HEK293 (cell line): ENCODE measurements around the gene BRAT1.
A peak's percentile ranks its signal among the peaks of the same experiment; 100 is the strongest.

Experiments used
- BCL6B ChIP-seq: fragments of 450-650 bp; formaldehyde crosslinking; IDR thresholded peaks from 2 replicates; pipeline ENCODE4 v1.5.1; 2017; ENCODE audit warnings: missing biosample characterization, missing genetic modification characterization
- EGR2 ChIP-seq: fragments of 450-650 bp; formaldehyde crosslinking; IDR thresholded peaks from 2 replicates; pipeline ENCODE4 v1.5.1; 2016; ENCODE audit warnings: low read depth, missing biosample characterization, missing genetic modification characterization
- IKZF3 ChIP-seq: fragments of 450-650 bp; IDR thresholded peaks from 2 replicates; pipeline ENCODE4 v1.5.0; 2018; ENCODE audit warnings: missing biosample characterization, mild to moderate bottlenecking, missing genetic modification characterization, moderate library complexity
- KLF1 ChIP-seq: fragments of 450-650 bp; formaldehyde crosslinking; IDR thresholded peaks from 2 replicates; pipeline ENCODE4 v1.5.1; 2016; ENCODE audit warnings: missing biosample characterization, missing genetic modification characterization
- KLF10 ChIP-seq: fragments of 450-650 bp; IDR thresholded peaks from 2 replicates; pipeline ENCODE4 v1.5.1; 2018; ENCODE audit warnings: missing biosample characterization, mild to moderate bottlenecking, missing genetic modification characterization
- MEIS1 ChIP-seq: sonication (generic); formaldehyde crosslinking; IDR thresholded peaks from 2 replicates; pipeline ENCODE4 v1.8.1; 2022; ENCODE audit warnings: missing genetic modification reagents, mild to moderate bottlenecking, borderline replicate concordance
- MZF1 ChIP-seq: fragments of 450-650 bp; formaldehyde crosslinking; IDR thresholded peaks from 2 replicates; pipeline ENCODE4 v1.5.1; 2017; ENCODE audit warnings: missing biosample characterization, missing genetic modification characterization, borderline replicate concordance
- SCRT1 ChIP-seq: fragments of 450-650 bp; formaldehyde crosslinking; IDR thresholded peaks from 2 replicates; pipeline ENCODE4 v1.5.1; 2016; ENCODE audit warnings: missing biosample characterization, missing genetic modification characterization, borderline replicate concordance
- ZEB2 ChIP-seq: fragments of 450-650 bp; formaldehyde crosslinking; IDR thresholded peaks from 2 replicates; pipeline ENCODE4 v1.5.1; 2016; ENCODE audit warnings: missing biosample characterization, missing genetic modification characterization
- ZFHX2 ChIP-seq: fragments of 450-650 bp; formaldehyde crosslinking; conservative IDR thresholded peaks from 2 replicates; pipeline ENCODE4 v1.5.1; 2016; ENCODE audit warnings: missing biosample characterization, missing genetic modification characterization
- ZNF121 ChIP-seq: fragments of 450-650 bp; formaldehyde crosslinking; IDR thresholded peaks from 2 replicates; pipeline ENCODE4 v1.5.1; 2016; ENCODE audit warnings: missing biosample characterization, missing genetic modification characterization
- ZNF146 ChIP-seq: fragments of 450-650 bp; formaldehyde crosslinking; IDR thresholded peaks from 2 replicates; pipeline ENCODE4 v1.5.1; 2016; ENCODE audit warnings: missing biosample characterization, missing genetic modification characterization
- ZNF248 ChIP-seq: fragments of 450-650 bp; formaldehyde crosslinking; IDR thresholded peaks from 2 replicates; pipeline ENCODE4 v1.5.1; 2017; ENCODE audit warnings: missing biosample characterization, missing genetic modification characterization
- ZNF311 ChIP-seq: fragments of 450-650 bp; formaldehyde crosslinking; IDR thresholded peaks from 2 replicates; pipeline ENCODE4 v1.5.1; 2017; ENCODE audit warnings: missing biosample characterization, missing genetic modification characterization, borderline replicate concordance
- ZNF488 ChIP-seq: fragments of 450-650 bp; formaldehyde crosslinking; IDR thresholded peaks from 2 replicates; pipeline ENCODE4 v1.5.1; 2016; ENCODE audit warnings: missing biosample characterization, missing genetic modification characterization
- ZNF510 ChIP-seq: fragments of 450-650 bp; formaldehyde crosslinking; IDR thresholded peaks from 2 replicates; pipeline ENCODE4 v1.5.1; 2018; ENCODE audit warnings: mild to moderate bottlenecking, missing genetic modification characterization, missing biosample characterization; ENCODE audit not compliant: insufficient replicate concordance
- ZNF514 ChIP-seq: fragments of 450-650 bp; formaldehyde crosslinking; IDR thresholded peaks from 2 replicates; pipeline ENCODE4 v1.5.1; 2016; ENCODE audit warnings: missing biosample characterization, missing genetic modification characterization
- ZNF580 ChIP-seq: fragments of 450-650 bp; formaldehyde crosslinking; IDR thresholded peaks from 2 replicates; pipeline ENCODE4 v1.5.1; 2016; ENCODE audit warnings: missing biosample characterization, missing genetic modification characterization
- ZNF626 ChIP-seq: fragments of 450-650 bp; sonication (Bioruptor Pico); formaldehyde crosslinking; IDR thresholded peaks from 2 replicates; pipeline ENCODE4 v1.5.1; 2018; ENCODE audit warnings: missing biosample characterization, missing genetic modification characterization, inconsistent platforms
- ZNF76 ChIP-seq: fragments of 450-650 bp; formaldehyde crosslinking; IDR thresholded peaks from 2 replicates; pipeline ENCODE4; 2016; ENCODE audit warnings: low read depth, missing biosample characterization, missing genetic modification characterization, borderline replicate concordance
- ZNF777 ChIP-seq: fragments of 450-650 bp; formaldehyde crosslinking; IDR thresholded peaks from 2 replicates; pipeline ENCODE4 v1.5.1; 2017; ENCODE audit warnings: missing biosample characterization, missing genetic modification characterization, borderline replicate concordance
- ZSCAN23 ChIP-seq: fragments of 450-650 bp; formaldehyde crosslinking; IDR thresholded peaks from 2 replicates; pipeline ENCODE4 v1.5.1; 2016; ENCODE audit warnings: missing biosample characterization, missing genetic modification characterization
- ZSCAN5A ChIP-seq: fragments of 450-650 bp; formaldehyde crosslinking; IDR thresholded peaks from 2 replicates; pipeline ENCODE4 v1.5.1; 2016; ENCODE audit warnings: missing biosample characterization, missing genetic modification characterization
- TF ChIP-seq, protein P1 (sequence below): fragments of 450-650 bp; formaldehyde crosslinking; conservative IDR thresholded peaks from 2 replicates; pipeline ENCODE4 v1.5.1; 2016; ENCODE audit warnings: low read depth, missing biosample characterization, missing genetic modification characterization
- TF ChIP-seq, protein P2 (sequence below): fragments of 450-650 bp; formaldehyde crosslinking; IDR thresholded peaks from 2 replicates; pipeline ENCODE4 v1.5.1; 2016; ENCODE audit warnings: missing biosample characterization, missing genetic modification characterization
- TF ChIP-seq, protein P3 (sequence below): fragments of 450-650 bp; formaldehyde crosslinking; IDR thresholded peaks from 2 replicates; pipeline ENCODE4 v1.5.1; 2017; ENCODE audit warnings: missing biosample characterization, missing genetic modification characterization

BRAT1 gene

DNA sequence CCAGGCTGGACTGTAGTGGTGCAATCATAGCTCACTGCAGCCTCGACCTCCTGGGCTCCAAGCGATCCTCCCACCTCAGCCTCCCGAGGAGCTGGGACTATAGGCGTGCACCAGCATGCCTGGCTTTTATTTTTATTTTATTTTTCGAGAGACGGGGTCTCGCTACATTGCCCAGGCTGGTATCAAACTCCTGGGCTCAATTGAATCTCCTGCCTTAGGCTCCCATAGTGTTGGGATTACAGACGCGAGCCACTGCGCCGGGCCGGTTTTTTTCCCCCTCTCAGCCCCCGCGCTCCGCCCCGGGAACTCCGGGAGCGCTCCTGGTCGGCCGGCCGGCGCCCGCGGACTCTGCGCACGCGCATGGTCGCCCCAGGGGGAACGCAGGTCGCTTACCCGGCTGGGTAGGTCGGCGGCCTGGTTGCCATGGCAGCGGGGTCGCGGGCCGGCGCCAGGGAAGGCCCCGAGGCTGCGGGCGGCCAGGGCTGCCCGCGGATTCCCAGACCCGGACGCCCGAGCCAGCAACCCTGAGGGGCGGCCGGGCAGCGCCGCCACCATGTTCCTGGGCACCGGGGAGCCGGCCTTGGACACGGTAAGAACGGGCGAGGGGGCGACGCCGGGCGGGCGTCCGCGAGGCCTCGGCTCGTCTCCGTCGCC, 3.4 kb upstream of the BRAT1 start, which contains the start of gene IQCE (continued):
- TF ChIP-seq, protein P1, sequence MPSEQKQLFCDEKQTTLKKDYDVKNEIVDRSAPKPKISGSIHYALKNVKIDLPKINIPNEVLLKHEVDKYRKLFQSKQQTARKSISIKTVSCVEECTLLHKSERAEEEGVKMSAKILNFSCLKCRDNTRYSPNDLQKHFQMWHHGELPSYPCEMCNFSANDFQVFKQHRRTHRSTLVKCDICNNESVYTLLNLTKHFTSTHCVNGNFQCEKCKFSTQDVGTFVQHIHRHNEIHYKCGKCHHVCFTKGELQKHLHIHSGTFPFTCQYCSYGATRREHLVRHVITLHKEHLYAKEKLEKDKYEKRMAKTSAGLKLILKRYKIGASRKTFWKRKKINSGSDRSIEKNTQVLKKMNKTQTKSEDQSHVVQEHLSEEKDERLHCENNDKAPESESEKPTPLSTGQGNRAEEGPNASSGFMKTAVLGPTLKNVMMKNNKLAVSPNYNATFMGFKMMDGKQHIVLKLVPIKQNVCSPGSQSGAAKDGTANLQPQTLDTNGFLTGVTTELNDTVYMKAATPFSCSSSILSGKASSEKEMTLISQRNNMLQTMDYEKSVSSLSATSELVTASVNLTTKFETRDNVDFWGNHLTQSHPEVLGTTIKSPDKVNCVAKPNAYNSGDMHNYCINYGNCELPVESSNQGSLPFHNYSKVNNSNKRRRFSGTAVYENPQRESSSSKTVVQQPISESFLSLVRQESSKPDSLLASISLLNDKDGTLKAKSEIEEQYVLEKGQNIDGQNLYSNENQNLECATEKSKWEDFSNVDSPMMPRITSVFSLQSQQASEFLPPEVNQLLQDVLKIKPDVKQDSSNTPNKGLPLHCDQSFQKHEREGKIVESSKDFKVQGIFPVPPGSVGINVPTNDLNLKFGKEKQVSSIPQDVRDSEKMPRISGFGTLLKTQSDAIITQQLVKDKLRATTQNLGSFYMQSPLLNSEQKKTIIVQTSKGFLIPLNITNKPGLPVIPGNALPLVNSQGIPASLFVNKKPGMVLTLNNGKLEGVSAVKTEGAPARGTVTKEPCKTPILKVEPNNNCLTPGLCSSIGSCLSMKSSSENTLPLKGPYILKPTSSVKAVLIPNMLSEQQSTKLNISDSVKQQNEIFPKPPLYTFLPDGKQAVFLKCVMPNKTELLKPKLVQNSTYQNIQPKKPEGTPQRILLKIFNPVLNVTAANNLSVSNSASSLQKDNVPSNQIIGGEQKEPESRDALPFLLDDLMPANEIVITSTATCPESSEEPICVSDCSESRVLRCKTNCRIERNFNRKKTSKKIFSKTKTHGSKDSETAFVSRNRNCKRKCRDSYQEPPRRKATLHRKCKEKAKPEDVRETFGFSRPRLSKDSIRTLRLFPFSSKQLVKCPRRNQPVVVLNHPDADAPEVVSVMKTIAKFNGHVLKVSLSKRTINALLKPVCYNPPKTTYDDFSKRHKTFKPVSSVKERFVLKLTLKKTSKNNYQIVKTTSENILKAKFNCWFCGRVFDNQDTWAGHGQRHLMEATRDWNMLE (tag by site-specific recombination): no peak
- no peak for TF ChIP-seq ZNF146 (tag by site-specific recombination)
- TF ChIP-seq ZEB2: peak; percentile 56; the same call in 1 of the 2 replicates
- no peak for TF ChIP-seq ZSCAN23 (tag by site-specific recombination)
- peak; percentile 100 for TF ChIP-seq ZNF121
- no peak for TF ChIP-seq ZNF488 (tag by site-specific recombination)
- 0 out of 2 replicates have a peak, but pooled peaks have one; percentile 33 for TF ChIP-seq KLF10 (tag by site-specific recombination)
- no peak for TF ChIP-seq KLF1
- TF ChIP-seq ZFHX2 (tag by site-specific recombination): peak; percentile 34; the same call in 1 of the 2 replicates
- TF ChIP-seq, protein P2, sequence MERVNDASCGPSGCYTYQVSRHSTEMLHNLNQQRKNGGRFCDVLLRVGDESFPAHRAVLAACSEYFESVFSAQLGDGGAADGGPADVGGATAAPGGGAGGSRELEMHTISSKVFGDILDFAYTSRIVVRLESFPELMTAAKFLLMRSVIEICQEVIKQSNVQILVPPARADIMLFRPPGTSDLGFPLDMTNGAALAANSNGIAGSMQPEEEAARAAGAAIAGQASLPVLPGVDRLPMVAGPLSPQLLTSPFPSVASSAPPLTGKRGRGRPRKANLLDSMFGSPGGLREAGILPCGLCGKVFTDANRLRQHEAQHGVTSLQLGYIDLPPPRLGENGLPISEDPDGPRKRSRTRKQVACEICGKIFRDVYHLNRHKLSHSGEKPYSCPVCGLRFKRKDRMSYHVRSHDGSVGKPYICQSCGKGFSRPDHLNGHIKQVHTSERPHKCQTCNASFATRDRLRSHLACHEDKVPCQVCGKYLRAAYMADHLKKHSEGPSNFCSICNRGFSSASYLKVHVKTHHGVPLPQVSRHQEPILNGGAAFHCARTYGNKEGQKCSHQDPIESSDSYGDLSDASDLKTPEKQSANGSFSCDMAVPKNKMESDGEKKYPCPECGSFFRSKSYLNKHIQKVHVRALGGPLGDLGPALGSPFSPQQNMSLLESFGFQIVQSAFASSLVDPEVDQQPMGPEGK (tag by site-specific recombination): peak; percentile 79
- TF ChIP-seq BCL6B (tag by site-specific recombination): no peak
- 0 out of 2 replicates have a peak, but pooled peaks have one; percentile 15 for TF ChIP-seq IKZF3 (tag by site-specific recombination)
- no peak for TF ChIP-seq ZNF248 (tag by site-specific recombination)
- no peak for TF ChIP-seq ZNF76 (tag by site-specific recombination)
- no peak for TF ChIP-seq ZNF510 (tag by site-specific recombination)
- TF ChIP-seq ZNF777 (tag by site-specific recombination): no peak
- peak; percentile 80; the same call in 1 of the 2 replicates for TF ChIP-seq ZNF580
- TF ChIP-seq SCRT1 (tag by site-specific recombination): no peak
- no peak for TF ChIP-seq ZNF626 (tag by site-specific recombination)
- TF ChIP-seq, protein P3, sequence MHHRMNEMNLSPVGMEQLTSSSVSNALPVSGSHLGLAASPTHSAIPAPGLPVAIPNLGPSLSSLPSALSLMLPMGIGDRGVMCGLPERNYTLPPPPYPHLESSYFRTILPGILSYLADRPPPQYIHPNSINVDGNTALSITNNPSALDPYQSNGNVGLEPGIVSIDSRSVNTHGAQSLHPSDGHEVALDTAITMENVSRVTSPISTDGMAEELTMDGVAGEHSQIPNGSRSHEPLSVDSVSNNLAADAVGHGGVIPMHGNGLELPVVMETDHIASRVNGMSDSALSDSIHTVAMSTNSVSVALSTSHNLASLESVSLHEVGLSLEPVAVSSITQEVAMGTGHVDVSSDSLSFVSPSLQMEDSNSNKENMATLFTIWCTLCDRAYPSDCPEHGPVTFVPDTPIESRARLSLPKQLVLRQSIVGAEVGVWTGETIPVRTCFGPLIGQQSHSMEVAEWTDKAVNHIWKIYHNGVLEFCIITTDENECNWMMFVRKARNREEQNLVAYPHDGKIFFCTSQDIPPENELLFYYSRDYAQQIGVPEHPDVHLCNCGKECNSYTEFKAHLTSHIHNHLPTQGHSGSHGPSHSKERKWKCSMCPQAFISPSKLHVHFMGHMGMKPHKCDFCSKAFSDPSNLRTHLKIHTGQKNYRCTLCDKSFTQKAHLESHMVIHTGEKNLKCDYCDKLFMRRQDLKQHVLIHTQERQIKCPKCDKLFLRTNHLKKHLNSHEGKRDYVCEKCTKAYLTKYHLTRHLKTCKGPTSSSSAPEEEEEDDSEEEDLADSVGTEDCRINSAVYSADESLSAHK (tag by site-specific recombination): no peak
- TF ChIP-seq EGR2: peak; percentile 30; the same call in 1 of the 2 replicates
- TF ChIP-seq ZNF514 (tag by site-specific recombination): no peak
- no peak for TF ChIP-seq MZF1 (tag by site-specific recombination)
- no peak for TF ChIP-seq MEIS1 (CRISPR knock-in tag)
- no peak for TF ChIP-seq ZNF311 (tag by site-specific recombination)
- no peak for TF ChIP-seq ZSCAN5A (tag by site-specific recombination)
